SJSA1 (cell line): ENCODE results near the gene GLS2. TPM values are rescaled to one million over a fixed set of nuclear protein-coding genes. Genes with fewer than 3 reads are reported as not detected.

Experiments
- DNase-seq, 2 experiments: peaks; one replicate each; pipeline ENCODE4 v3.0.0-alpha.2; 2015 to 2020; ENCODE audit warnings: low spot score in 2 of 2, low read depth in 1 of 2
- H3K27ac ChIP-seq: fragments of 250-450 bp; sonication (Bioruptor Pico); 2 replicates; pipeline ENCODE4 v1.5.1; 2020; ENCODE audit warnings: mild to moderate bottlenecking, moderate library complexity
- H3K27me3 ChIP-seq: fragments of 250-450 bp; sonication (Bioruptor Pico); replicated peaks from 2 replicates; pipeline ENCODE4 v1.5.1; 2020; ENCODE audit warnings: mild to moderate bottlenecking, moderate library complexity
- H3K36me3 ChIP-seq: fragments of 250-450 bp; sonication (Bioruptor Pico); 2 replicates; pipeline ENCODE4 v1.5.1; 2020; ENCODE audit warnings: mild to moderate bottlenecking
- H3K4me1 ChIP-seq: fragments of 250-450 bp; sonication (Bioruptor Pico); replicated peaks from 2 replicates; pipeline ENCODE4 v1.6.1; 2021; ENCODE audit warnings: mild to moderate bottlenecking
- H3K4me3 ChIP-seq: fragments of 250-450 bp; sonication (Bioruptor Pico); 2 replicates; pipeline ENCODE4 v1.5.1; 2020; ENCODE audit warnings: mild to moderate bottlenecking
- H3K9me3 ChIP-seq: fragments of 250-450 bp; sonication (Bioruptor Pico); replicated peaks from 2 replicates; pipeline ENCODE4 v1.5.1; 2020; ENCODE audit warnings: mild to moderate bottlenecking
- total RNA-seq: library from RNA; depleted of rRNA; stranded (reverse); fragments of >200 nt; shearing (Covaris generic); gene quantifications from 2 replicates; pipeline ENCODE4 v1.2.3, GENCODE V29; 2014

Gene GLS2
- total RNA-seq, 1 experiment from 2014 or later = not detected

DNA sequence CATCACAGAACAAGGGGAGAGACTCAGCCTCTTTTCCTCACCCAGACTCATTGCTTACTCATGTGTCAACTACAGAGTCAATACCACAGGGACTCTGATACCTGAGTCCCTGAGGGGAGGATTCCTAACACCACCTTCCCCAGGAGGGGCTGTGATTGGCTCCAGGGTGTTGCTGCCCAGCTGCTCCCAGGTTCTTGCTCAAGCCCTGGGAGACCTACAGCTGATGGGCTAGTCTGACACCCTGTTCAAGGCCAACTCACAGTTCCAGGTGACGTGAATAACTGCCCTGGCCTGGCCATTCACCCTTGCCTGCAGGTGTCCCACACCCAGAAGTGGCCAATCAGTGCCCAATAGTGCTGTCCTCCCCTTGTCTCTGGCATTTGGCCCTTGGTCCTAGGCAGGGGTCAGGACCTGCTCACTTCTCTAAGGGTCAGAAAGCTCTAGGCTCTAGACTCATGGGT is 11.0 kb downstream of the GLS2 start:
- peaks cover 10% of the 10 kb centered on the region for H3K36me3 ChIP-seq
- H3K4me1 ChIP-seq = no peaks in the 10 kb centered on the region
- H3K27ac ChIP-seq = no peak overlapping the region
- no peaks in the 10 kb centered on the region for H3K9me3 ChIP-seq
- no peak for DNase-seq
- no peak overlapping the region for H3K4me3 ChIP-seq
- no peaks in the 10 kb centered on the region for H3K27me3 ChIP-seq

DNA sequence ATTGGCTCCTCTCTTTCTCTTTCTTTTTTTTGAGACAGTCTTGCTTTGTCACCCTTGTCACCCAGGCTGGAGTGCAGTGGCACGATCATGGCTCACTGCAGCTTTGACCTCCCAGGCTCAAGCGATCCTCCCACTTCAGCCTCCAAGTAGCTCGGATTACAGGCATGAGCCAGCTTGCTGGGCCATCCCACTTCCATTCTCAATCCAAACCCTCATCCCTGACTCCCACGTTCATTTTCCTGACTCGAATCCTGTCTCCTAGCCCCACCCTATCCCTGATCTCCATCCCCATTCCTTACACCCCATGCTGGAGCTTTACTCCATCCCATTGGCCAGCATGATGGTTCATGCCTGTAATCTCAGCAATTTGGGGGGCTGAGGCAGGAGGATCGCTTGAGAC is 11.8 kb downstream of the GLS2 start:
- H3K36me3 ChIP-seq = peaks cover 14% of the 10 kb centered on the region
- H3K27ac ChIP-seq = no peak overlapping the region
- H3K9me3 ChIP-seq = no peaks in the 10 kb centered on the region
- H3K4me3 ChIP-seq = no peak overlapping the region
- H3K27me3 ChIP-seq = no peaks in the 10 kb centered on the region
- H3K4me1 ChIP-seq = no peaks in the 10 kb centered on the region
- no peak for DNase-seq

DNA sequence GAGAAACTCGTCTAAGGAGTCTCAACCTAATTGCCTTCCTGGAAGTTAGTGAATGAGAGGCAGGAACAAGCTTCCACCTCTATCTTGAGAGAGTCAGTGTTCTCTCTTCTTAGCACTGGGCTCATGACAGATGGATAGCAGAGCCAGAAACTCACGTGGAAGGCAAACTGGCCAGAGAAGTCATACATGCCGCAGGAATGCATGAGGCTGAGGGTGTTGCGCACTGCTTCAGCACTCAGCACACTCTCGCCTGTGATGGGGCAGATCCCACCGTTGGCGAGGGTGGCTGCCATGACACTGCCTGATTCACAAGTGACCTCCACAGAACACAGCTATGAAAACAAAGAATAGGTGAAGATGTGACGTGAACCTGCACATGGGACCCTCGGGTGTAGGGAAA is 13.6 kb downstream of the GLS2 start:
- peaks cover 22% of the 10 kb centered on the region for H3K36me3 ChIP-seq
- H3K4me3 ChIP-seq = no peak overlapping the region
- H3K27ac ChIP-seq = no peak overlapping the region
- H3K9me3 ChIP-seq = no peaks in the 10 kb centered on the region
- H3K4me1 ChIP-seq = peaks cover 4% of the 10 kb centered on the region
- no peaks in the 10 kb centered on the region for H3K27me3 ChIP-seq
- DNase-seq = no peak

DNA sequence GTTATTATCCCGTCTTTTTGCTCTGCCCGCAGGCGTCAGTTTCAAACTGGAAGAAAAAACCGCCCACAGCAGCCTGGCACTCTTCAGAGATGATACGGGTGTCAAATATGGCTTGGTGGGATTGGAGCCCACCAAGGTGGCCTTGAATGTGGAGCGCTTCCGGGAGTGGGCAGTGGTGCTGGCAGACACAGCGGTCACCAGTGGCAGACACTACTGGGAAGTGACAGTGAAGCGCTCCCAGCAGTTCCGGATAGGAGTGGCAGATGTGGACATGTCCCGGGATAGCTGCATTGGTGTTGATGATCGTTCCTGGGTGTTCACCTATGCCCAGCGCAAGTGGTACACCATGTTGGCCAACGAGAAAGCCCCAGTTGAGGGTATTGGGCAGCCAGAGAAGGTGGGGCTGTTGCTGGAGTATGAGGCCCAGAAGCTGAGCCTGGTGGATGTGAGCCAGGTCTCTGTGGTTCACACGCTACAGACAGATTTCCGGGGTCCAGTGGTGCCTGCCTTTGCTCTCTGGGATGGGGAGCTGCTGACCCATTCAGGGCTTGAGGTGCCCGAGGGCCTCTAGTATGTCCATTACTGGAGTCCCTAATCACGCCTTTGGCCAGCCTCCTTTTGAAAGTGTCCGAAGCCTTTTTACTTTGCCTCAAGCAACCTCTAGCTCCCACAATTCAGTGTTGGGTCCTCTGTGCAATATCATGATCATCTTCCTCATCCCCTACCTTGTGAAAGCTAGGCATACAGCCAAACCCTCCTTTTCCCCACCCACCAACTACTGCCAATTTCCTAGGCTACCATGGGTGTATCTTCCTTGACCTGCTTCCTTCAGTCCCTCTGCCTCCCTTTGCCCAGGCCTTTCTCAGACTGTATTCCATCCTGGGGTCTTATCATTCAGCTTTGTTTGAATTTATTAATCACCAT is 18.7 kb downstream of the GLS2 start:
- H3K27me3 ChIP-seq = no peaks in the 10 kb centered on the region
- no peaks in the 10 kb centered on the region for H3K9me3 ChIP-seq
- H3K36me3 ChIP-seq = peaks cover 21% of the 10 kb centered on the region
- DNase-seq = no peak
- peaks cover 12% of the 10 kb centered on the region for H3K4me1 ChIP-seq
- H3K27ac ChIP-seq = peak overlapping the region; percentile 67
- peak overlapping the region; percentile 58 for H3K4me3 ChIP-seq

DNA sequence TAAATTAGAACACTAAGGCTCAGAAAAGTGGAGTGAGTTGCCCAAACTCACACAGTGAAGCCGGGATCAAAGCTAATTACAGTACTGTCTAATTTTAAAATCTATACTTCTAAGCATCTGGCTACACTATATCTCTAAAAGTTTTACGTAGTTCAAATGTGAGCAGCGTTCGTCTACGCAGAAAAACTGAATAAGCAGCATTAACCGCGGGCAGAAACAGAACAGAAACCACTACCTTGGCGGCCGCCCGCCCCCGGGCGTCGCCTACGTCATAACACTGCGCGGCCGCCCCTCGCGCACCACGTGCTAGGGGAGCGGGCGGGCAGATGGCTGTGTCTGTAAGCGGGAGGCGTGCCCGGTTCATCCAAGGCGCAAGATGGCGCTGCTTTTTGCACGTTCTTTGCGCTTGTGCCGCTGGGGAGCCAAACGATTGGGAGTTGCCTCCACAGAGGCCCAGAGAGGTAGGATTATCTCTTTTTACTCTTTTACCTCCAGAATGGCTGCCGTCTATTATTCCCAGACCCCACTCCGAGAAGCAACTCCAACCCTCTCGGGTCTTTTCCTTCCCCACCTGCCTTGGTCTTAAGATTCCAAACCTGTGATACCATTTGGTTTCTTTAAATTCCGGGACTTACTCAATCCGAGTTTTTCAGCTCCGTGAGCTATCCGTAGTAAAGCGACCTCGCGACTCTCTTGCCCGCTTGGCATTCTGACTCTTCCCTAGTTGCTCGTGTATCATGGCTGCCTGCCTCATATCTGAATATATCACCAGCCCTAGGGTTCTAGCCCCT is 19.6 kb downstream of the GLS2 start, which contains the start of gene SPRYD4:
SPRYD4 (plus strand) TSS at position 363 of the 791 bp plus-strand sequence; CDS start at position 377, 14 bp downstream.
- Histone ChIP-seq H3K4me1 (peaks cover 15% of the 10 kb centered on the region), H3K4me3 (peak within 1 kb of the TSS; percentile 58), H3K9me3 (no peaks in the 10 kb centered on the region)

DNA sequence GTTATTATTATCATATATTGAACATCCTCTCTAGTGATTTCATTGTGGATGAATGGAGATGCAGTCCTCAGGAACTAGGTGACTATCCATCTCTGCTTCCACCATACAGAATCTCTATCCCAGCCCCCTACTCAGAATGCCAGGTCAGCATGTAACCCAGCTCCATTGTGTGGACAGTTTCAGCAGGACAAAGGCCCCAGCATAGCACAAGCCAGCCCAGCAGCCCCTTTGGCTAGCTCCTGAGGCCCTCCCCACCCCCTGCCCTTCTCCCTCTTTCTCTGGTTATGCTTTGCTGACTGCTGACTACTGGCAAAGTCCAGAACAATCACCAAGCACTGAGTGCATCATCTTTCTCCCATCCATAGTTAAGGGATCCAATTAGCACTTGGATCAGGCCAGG is 25.4 kb downstream of the GLS2 start:
- Histone ChIP-seq H3K27ac (no peak overlapping the region), H3K9me3 (no peaks in the 10 kb centered on the region), H3K4me3 (no peak overlapping the region), H3K27me3 (no peaks in the 10 kb centered on the region), H3K4me1 (peaks cover 5% of the 10 kb centered on the region), H3K36me3 (no peaks in the 10 kb centered on the region)
- DNase-seq = no peak

More for the DNA sequence above, 19.6 kb downstream of the GLS2 start, which contains the start of gene SPRYD4:
- Histone ChIP-seq H3K27me3 (no peaks in the 10 kb centered on the region), H3K36me3 (peaks cover 19% of the 10 kb centered on the region), H3K27ac (peak within 1 kb of the TSS; percentile 67)
- peak; percentile 87 to 89 for DNase-seq

DNA sequence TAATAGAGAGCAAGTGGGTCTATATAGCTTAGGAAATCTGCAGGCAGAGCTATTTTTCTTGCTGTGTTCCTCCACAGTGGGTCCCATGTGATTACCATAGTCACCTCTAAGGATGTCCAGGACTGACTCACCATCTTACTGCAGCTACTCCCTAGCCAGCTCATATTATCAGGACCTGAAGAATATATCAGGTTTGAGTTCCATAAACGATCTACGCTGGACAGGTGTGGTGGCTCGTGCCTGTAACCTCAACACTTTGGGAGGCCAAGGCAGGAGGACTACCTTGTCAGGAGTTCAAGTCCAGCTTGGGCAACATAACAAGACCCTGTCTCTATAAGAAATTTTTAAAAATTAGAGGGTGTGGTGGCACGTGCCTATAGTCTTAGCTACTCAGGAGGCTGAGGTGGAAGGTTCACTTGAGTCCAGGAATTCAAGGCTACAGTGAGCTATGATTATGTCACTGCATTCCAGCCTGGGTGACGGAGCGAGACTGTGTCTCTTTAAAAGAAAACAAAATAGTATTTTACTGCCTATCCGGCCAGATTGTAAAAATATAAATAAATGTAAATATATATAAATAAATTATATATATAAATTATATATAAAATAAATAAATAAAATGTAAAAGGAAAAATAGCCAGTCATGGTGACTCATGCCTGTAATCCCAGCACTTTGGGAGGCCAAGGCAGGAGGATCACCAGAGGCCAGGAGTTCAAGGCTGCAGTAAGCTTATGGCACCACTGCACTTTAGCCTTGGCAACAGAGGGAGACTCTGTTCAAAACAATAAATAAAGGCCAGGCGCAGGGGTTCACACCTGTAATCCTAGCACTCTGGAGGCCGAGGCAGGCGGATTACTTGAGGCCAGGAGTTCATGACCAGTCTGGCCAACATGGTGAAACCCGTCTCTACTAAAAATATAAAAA is 26.5 kb downstream of the GLS2 start:
- no peaks in the 10 kb centered on the region for H3K36me3 ChIP-seq
- peaks cover 5% of the 10 kb centered on the region for H3K4me1 ChIP-seq
- no peak overlapping the region for H3K27ac ChIP-seq
- no peaks in the 10 kb centered on the region for H3K27me3 ChIP-seq
- H3K9me3 ChIP-seq = no peaks in the 10 kb centered on the region
- H3K4me3 ChIP-seq = no peak overlapping the region
- no peak for DNase-seq

DNA sequence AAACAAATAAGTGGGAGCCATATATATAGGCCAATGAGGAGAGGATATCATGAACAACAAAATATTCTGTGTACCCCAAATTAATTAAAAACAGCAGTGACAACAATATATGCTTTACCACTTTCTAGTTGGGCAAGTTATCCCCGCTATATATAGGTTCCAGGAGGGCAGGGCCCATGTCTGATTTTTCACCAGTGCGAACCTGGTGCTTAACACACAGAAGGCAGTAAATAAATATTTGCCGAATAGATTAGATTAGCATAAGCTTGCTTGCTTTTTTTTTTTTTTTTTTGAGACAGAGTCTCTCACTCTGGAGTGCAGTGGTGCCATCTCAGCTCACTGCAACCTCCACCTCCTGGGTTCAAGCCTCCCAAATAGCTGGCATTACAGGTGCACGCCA is 30.1 kb downstream of the GLS2 start:
- Histone ChIP-seq H3K9me3 (no peaks in the 10 kb centered on the region), H3K27me3 (no peaks in the 10 kb centered on the region), H3K27ac (no peak overlapping the region), H3K4me1 (no peaks in the 10 kb centered on the region), H3K36me3 (no peaks in the 10 kb centered on the region), H3K4me3 (no peak overlapping the region)
- DNase-seq = no peak

DNA sequence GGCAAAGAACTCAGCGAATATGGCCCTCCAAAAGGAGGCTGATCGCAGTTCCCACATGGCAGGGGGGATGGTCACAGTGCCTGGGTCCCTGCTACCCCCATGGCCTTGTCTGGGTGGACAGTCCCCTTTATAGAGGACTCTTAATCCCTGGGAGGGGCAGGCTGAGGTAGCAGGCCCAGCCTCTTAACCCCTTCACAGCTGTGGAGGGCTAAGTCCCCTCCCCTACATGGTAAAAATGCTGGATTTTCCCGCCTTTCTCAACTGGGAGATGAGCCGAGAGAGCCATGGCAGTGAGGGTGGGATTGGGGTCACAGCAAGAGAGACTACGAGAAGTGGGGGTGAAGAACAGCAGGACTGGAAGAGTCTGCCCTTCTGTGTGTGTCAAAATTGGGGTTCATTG is 33.4 kb downstream of the GLS2 start, which contains the start of gene MIP:
MIP (minus strand) TSS at position 101 of the 400 bp plus-strand sequence; CDS start at position 57, 44 bp downstream.
- DNase-seq = no peak
- Histone ChIP-seq H3K27ac (no peak within 1 kb of the TSS), H3K36me3 (no peaks in the 10 kb centered on the region)

DNA sequence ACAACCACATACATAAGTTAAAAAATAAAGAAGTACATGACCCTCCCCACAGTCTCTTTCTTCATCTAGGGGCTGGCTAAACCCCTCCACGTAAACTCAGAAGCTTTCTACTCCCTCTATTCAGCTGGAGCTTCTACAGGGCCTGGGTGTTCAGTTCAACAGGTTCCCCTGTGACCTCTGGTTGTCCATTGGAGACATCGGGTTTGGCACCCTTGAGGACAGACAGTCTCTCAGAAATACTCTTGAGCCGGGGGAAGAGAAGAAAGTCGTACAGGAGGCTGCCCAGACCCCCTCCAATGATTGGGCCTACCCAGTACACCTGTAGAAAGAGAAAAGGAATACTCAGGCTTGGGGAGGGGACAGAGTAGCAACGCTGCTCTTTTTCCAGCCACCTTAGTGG is 36.8 kb downstream of the GLS2 start:
- Histone ChIP-seq H3K27ac (no peak overlapping the region), H3K27me3 (no peaks in the 10 kb centered on the region), H3K36me3 (peaks cover 6% of the 10 kb centered on the region; the same call in 1 of the 2 replicates), H3K4me3 (no peak overlapping the region), H3K4me1 (peaks cover 10% of the 10 kb centered on the region), H3K9me3 (no peaks in the 10 kb centered on the region)
- no peak for DNase-seq

More for the DNA sequence above, 33.4 kb downstream of the GLS2 start, which contains the start of gene MIP:
- H3K4me1 ChIP-seq = peaks cover 2% of the 10 kb centered on the region
- no peak within 1 kb of the TSS for H3K4me3 ChIP-seq
- no peaks in the 10 kb centered on the region for H3K9me3 ChIP-seq
- no peaks in the 10 kb centered on the region for H3K27me3 ChIP-seq

DNA sequence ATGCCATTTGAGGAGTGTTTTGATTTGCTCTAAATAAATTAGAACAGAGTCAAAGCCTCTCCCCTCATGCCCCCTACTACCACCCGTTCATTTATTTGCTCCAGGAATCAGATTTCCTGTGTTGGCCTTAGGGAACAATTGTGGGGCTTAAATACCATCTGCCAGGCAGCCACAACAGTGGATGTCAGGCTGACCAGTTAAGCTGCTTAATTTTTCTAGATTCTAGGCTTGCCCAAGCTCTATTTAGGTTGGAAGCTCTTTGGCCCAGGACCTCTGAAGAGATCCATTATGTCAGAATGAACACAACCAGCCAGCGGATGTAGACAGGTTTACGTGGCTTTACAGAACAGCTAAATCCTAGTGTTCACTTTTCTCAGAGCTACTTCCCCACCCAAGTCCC is 37.7 kb downstream of the GLS2 start:
- H3K4me1 ChIP-seq = peaks cover 10% of the 10 kb centered on the region
- no peak overlapping the region for H3K4me3 ChIP-seq
- no peaks in the 10 kb centered on the region for H3K9me3 ChIP-seq
- no peaks in the 10 kb centered on the region for H3K27me3 ChIP-seq
- H3K36me3 ChIP-seq = peaks cover 6% of the 10 kb centered on the region; the same call in 1 of the 2 replicates
- no peak for DNase-seq
- 0 out of 2 replicates have a peak overlapping the region, but pooled peaks have one; percentile 7 for H3K27ac ChIP-seq

DNA sequence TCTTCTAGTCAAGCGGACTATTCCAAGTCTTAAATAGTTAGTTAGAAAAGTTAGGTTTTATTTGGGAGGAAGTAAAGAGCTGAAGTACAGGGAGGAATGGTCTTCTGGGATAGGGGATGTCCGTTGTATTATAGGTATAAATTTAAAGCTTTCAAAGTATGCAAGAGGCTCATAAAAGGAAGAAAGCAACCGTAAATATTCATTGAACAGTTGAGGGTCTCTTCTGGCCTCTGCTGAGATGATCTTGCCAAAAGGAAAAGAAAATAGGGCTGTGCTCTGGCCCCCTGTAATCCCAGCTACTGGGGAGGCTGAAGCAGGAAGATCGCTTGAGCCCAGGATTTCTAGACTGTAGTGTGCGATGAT is 38.4 kb downstream of the GLS2 start:
- no peaks in the 10 kb centered on the region for H3K27me3 ChIP-seq

More for the DNA sequence above, 38.4 kb downstream of the GLS2 start:
- DNase-seq = no peak
- peak overlapping the region; percentile 62 for H3K4me3 ChIP-seq
- peaks cover 6% of the 10 kb centered on the region; the same call in 1 of the 2 replicates for H3K36me3 ChIP-seq
- H3K4me1 ChIP-seq = peaks cover 10% of the 10 kb centered on the region
- peak overlapping the region; percentile 85 for H3K27ac ChIP-seq
- H3K9me3 ChIP-seq = no peaks in the 10 kb centered on the region
